ENCODE results near the gene HES5.
A peak's percentile ranks its signal among the peaks of the same experiment; 100 is the strongest.

Gene HES5

GRCh38 chr1:2558861-2559260 lies 28.8 kb upstream of the HES5 start:
- no peak for TF ChIP-seq CTCF (IDR thresholded peaks at IDR 0.05)
- H3K4me3 ChIP-seq: no peak overlapping the region
- DNase-seq (ENCODE audit: low spot score): no peak
- H3K27ac ChIP-seq: no peak overlapping the region

- TF ChIP-seq CTCF (IDR thresholded peaks at IDR 0.05): no peak
- Histone ChIP-seq H3K27ac (no peak overlapping the region), H3K4me3 (no peak overlapping the region)
- no peak for DNase-seq (ENCODE audit: low spot score)
These were observed 28.4 kb upstream of the HES5 start for GRCh38 chr1:2558420-2558819.

- DNase-seq (ENCODE audit: low spot score): no peak
- peak overlapping the region; percentile 73 to 92 for H3K27ac ChIP-seq
- no peak for TF ChIP-seq CTCF (IDR thresholded peaks at IDR 0.05)
- peak overlapping the region; percentile 73 for H3K4me3 ChIP-seq
These were observed 27.7 kb upstream of the HES5 start for GRCh38 chr1:2557482-2558400.

GRCh38 chr1:2556678-2557481 lies 26.8 kb upstream of the HES5 start:
- Histone ChIP-seq H3K4me3 (peak overlapping the region; percentile 73), H3K27ac (peak overlapping the region; percentile 73 to 92)
- no peak for TF ChIP-seq CTCF (IDR thresholded peaks at IDR 0.05)
- no peak for DNase-seq (ENCODE audit: low spot score)

GRCh38 chr1:2556277-2556677 lies 26.2 kb upstream of the HES5 start, which contains the start of gene TNFRSF14:
TSS of gene TNFRSF14 (plus strand) at chr1:2556371. CDS start at chr1:2556665, 294 bp downstream.
- Histone ChIP-seq H3K27ac (peak within 1 kb of the TSS; percentile 73 to 92), H3K4me3 (peak within 1 kb of the TSS; percentile 73)
- no peak for TF ChIP-seq CTCF (IDR thresholded peaks at IDR 0.05)
- DNase-seq (ENCODE audit: low spot score): no peak

GRCh38 chr1:2555634-2556276 lies 25.7 kb upstream of the HES5 start:
- peak; percentile 88 for DNase-seq (ENCODE audit: low spot score)
- H3K27ac ChIP-seq: peak overlapping the region; percentile 73 to 92
- H3K4me3 ChIP-seq: peak overlapping the region; percentile 73
- TF ChIP-seq CTCF (IDR thresholded peaks at IDR 0.05): no peak
